ENCODE results near the gene LCP2.

LCP2 gene

GRCh38 chr5:170294556-170294955 lies 3.0 kb downstream of the LCP2 start:
- DNase-seq, result no peak

- DNase-seq, result no peak
Observed at GRCh38 chr5:170294057-170294456, 3.5 kb downstream of the LCP2 start.

GRCh38 chr5:170293273-170293672 lies 4.3 kb downstream of the LCP2 start:
- peak; percentile 75 to 84 for DNase-seq

- DNase-seq, result no peak
Observed at GRCh38 chr5:170292179-170293104, 5.1 kb downstream of the LCP2 start.

GRCh38 chr5:170290498-170290897 lies 7.1 kb downstream of the LCP2 start:
- no peak for DNase-seq

GRCh38 chr5:170289764-170290163 lies 7.8 kb downstream of the LCP2 start:
- DNase-seq, result no peak

GRCh38 chr5:170289121-170289520 lies 8.5 kb downstream of the LCP2 start:
- no peak for DNase-seq

- DNase-seq, result no peak
Observed at GRCh38 chr5:170288551-170288950, 9.0 kb downstream of the LCP2 start.

- no peak for DNase-seq
Observed at GRCh38 chr5:170288151-170288550, 9.4 kb downstream of the LCP2 start.

GRCh38 chr5:170287532-170287931 lies 10.0 kb downstream of the LCP2 start:
- no peak for DNase-seq

GRCh38 chr5:170286386-170286925 lies 11.1 kb downstream of the LCP2 start:
- DNase-seq, result no peak

GRCh38 chr5:170285181-170285580 lies 12.4 kb downstream of the LCP2 start:
- DNase-seq, result no peak

GRCh38 chr5:170284231-170284630 lies 13.3 kb downstream of the LCP2 start:
- no peak for DNase-seq

- no peak for DNase-seq
Observed at GRCh38 chr5:170283296-170283695, 14.3 kb downstream of the LCP2 start.

GRCh38 chr5:170280011-170280493 lies 17.5 kb downstream of the LCP2 start:
- DNase-seq, result no peak

GRCh38 chr5:170279459-170279817 lies 18.1 kb downstream of the LCP2 start:
- DNase-seq, result no peak

- DNase-seq, result peak; percentile 87 to 88
Observed at GRCh38 chr5:170278611-170279458, 18.7 kb downstream of the LCP2 start.

- DNase-seq, result no peak
Observed at GRCh38 chr5:170277867-170278281, 19.7 kb downstream of the LCP2 start.

- no peak for DNase-seq
Observed at GRCh38 chr5:170276140-170276539, 21.4 kb downstream of the LCP2 start.

- DNase-seq, result peak; percentile 60 to 74
Observed at GRCh38 chr5:170275376-170275994, 22.1 kb downstream of the LCP2 start.

GRCh38 chr5:170273968-170274710 lies 23.4 kb downstream of the LCP2 start:
- peak; percentile 62 to 66 for DNase-seq
